HFF-Myc (cell line): ENCODE results near the gene ANGEL1.

Source experiments
- DNase-seq: peaks from one replicate; pipeline ENCODE4 v3.0.0-alpha.2; 2011; ENCODE audit warnings: low read depth; ENCODE audit errors: extremely low read depth
- H3K4me3 ChIP-seq: replicated peaks from 2 replicates; pipeline ENCODE4 v1.5.1; 2011; ENCODE audit warnings: low read depth, mild to moderate bottlenecking, control low read depth, low read length
- TF ChIP-seq, protein P1 (sequence below): IDR thresholded peaks from 2 replicates; pipeline ENCODE4 v1.5.1; 2012; ENCODE audit warnings: mild to moderate bottlenecking, low read depth, low read length, control low read depth; ENCODE audit errors: missing control alignments

The ANGEL1 gene

DNA sequence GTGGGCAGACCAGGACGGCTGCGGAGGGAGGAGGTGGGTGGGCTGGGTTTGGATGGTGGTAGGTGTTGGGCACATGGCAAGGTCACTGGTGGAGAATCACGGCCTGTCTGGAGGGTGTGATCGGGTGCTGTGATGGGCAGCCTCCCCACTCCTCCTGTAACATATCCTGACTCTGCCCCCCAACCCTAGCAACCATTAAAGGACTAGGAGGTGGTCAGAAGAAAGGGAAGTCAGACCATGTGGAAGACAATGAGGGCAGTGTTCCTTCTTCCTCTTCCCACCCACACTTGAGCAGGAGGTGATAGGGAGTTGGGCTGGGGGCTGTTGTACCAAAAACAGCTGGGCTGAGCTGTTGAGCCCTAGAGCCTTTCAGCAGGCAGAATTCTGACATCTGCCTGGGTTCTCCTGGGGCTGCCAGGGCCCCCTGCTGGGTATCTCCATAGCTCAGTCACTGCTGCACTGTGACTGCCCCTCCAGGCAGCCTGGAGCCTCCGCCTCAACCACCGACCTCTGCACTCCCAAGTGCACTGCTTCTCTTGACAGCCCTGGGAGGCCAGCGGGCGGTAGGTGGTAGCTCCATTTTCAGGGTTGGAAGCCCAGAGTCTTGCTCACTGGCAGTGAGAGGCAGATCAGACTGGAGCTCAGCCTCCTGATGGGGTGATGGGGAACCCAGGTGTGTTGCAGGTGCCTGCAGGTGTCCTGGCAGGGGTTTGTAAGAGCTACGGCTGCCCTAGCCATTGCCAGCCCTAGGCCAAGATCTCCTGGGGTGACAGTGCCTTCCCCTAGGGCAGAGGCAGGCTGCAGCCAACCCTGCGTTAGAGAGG is 36.0 kb downstream of the ANGEL1 start:
- TF ChIP-seq, protein P1, sequence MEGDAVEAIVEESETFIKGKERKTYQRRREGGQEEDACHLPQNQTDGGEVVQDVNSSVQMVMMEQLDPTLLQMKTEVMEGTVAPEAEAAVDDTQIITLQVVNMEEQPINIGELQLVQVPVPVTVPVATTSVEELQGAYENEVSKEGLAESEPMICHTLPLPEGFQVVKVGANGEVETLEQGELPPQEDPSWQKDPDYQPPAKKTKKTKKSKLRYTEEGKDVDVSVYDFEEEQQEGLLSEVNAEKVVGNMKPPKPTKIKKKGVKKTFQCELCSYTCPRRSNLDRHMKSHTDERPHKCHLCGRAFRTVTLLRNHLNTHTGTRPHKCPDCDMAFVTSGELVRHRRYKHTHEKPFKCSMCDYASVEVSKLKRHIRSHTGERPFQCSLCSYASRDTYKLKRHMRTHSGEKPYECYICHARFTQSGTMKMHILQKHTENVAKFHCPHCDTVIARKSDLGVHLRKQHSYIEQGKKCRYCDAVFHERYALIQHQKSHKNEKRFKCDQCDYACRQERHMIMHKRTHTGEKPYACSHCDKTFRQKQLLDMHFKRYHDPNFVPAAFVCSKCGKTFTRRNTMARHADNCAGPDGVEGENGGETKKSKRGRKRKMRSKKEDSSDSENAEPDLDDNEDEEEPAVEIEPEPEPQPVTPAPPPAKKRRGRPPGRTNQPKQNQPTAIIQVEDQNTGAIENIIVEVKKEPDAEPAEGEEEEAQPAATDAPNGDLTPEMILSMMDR: no peak
- DNase-seq: no peak
- no peak overlapping the region for H3K4me3 ChIP-seq

DNA sequence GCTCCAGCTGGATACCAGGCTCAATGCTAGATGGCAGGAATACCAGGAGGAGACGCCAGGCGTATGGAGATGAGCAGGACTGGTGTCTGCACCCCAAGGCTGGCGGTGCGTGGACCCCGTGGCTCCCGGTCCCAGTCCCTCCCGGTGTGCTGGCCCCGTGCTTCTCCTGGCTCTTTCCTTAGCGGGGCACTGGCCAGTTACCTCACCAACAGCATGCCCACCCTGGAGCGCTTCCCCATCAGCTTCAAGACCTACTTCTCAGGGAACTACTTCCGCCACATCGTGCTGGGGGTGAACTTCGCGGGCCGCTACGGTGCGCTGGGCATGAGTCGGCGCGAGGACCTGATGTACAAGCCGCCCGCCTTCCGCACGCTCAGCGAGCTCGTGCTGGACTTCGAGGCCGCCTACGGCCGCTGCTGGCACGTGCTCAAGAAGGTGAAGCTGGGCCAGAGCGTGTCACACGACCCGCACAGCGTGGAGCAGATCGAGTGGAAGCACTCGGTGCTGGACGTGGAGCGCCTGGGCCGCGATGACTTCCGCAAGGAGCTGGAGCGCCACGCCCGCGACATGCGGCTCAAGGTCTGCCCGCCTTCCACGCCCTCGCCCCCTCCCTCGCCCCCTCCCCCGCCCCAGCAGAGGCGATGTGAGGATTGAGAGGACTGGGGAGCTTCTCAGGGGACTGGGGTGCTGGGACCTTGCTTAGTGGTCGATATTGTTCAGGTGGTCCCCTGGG is 36.8 kb downstream of the ANGEL1 start:
- TF ChIP-seq, protein P1: no peak
- H3K4me3 ChIP-seq: no peak overlapping the region
- no peak for DNase-seq

DNA sequence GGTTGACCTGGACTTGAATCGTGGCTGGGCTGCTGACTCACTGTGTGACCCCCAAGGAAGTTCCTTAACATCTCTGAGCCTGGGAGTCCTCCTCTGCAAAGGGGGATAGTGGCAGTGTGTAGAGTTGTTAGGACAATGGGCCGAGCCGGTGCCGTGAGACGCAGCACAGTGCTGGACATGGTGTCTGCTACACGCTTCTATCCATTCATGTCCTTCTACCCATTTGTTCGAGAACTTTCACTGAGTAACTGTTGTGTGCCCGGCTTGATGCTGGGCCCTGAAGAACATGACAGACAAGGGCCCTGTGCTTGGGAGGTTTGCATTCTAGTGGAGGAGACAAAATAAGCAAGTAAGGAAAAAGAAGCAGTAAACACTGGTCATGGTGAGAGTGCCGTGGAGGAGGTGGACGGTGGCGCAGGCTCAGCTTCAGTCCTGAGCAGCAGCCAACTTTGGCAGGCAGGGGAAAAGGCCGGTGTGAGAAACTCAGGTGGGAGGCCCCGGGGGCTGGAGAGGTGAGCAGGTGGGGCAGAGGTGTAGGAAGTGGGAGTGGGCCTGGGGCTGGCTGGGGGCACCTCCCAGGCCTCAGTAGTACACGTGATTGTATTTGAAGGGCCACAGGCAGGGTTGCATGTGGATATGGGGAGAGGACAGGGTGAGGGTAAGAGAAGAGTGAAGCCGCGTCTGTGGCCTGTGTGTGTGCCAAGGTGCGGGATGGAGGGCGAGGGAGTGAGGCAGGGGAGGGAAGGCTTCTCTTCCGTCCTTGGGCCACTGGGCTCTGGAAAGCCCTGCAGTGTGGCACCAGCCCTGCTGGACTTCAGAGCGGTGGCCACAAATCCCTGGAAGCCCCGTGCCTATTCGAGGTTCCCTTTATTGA is 37.6 kb downstream of the ANGEL1 start:
- no peak for DNase-seq
- H3K4me3 ChIP-seq: no peak overlapping the region
- TF ChIP-seq, protein P1: no peak

DNA sequence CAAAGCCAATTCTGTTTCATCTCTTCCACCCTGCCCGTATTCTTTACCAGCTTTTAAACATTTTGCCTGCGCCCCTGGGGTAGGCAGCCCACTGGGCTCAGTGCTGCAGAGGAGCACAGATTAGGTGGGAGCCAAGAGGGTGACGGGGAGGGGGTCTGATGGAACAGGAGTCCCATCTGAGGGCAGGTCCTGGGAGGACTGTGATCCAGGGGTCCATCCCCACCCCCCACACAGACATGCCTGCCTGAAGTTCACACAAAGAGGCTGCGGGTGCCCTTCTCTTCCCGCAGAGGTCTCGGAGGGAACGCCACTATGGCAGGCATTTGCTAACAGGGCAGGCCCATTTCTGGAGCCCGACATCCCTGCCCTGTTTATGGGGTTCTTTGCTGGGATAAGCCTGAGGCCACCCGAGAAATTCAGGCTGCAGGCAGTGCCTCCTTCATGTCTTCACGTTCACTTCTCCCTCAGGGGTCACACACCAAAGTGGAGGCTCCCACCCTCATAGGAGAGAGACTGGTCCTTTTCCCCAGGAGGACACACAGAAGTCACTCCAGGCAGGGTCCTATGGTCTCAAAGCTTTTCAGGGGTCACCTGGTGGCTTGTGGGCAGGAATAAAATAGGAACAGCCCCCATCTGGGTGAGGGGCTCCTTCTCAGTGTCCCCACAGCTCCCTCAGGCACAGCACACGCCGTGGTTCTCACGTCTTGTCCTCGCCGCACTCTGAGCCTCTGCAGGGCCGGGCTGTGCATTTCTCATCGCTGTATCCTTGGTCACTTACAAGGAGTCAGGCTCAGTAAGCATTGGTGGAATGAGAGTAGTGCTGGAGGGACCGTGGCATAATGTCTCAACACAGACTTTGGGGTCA is 38.5 kb downstream of the ANGEL1 start:
- TF ChIP-seq, protein P1: no peak
- no peak for DNase-seq
- no peak overlapping the region for H3K4me3 ChIP-seq

DNA sequence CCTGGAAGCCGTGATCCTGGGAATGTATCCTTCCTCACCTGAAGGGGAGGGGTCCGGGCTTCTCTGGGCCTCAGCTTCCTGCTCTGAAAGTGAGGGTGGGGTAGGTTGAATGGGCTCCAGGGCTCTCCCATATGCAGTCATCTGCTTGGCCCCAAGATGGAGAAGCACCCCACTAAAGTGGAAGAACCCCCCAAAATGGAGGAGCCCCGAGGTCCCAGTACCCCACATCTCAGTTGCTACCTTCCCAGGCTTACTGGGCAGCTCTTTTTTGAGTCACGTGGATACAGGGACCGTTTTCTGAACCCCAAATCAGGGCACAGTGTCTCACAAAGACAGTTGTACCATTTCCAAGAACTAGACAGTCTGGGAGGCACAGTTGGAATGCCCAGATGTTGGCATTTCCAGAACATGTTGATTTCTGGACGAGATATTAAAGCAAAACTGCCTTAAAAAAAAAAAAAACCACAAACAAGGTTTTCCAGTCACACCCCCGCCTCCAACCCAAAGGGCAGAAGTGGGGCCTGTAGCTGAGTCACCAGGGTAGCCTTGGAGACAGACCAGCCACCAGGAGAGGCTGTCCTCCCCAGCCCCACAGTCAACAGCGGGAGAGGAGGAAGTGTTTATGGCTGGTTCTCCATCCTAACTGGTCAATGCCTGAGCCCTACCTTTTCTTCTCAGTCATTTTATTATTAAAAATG is 39.3 kb downstream of the ANGEL1 start:
- peak; percentile 63 for DNase-seq
- TF ChIP-seq, protein P1: no peak
- no peak overlapping the region for H3K4me3 ChIP-seq
